Trophoblast cell (in vitro differentiated cells and primary cell): Measurements from ENCODE around the gene EPAS1.
A peak's percentile ranks its signal among the peaks of the same experiment; 100 is the strongest.

ENCODE experiments used
- DNase-seq, 2 donors: peaks; one replicate each; pipeline ENCODE4 v3.0.0-alpha.2; 2016
- H2AFZ ChIP-seq: 2 replicates; pipeline ENCODE4 v1.6.1; 2013; ENCODE audit warnings: low read length, moderate library complexity, mild to moderate bottlenecking; ENCODE audit not compliant: insufficient read depth, poor library complexity
- H2AK5ac ChIP-seq: 2 replicates; pipeline ENCODE4 v1.6.1; 2013; ENCODE audit warnings: mild to moderate bottlenecking, low read length
- H2BK120ac ChIP-seq: 2 replicates; pipeline ENCODE4 v1.6.1; 2013; ENCODE audit warnings: low read length, mild to moderate bottlenecking, moderate library complexity; ENCODE audit not compliant: insufficient read depth, poor library complexity
- H2BK12ac ChIP-seq: 2 replicates; pipeline ENCODE4 v1.6.1; 2013; ENCODE audit warnings: mild to moderate bottlenecking, low read length, moderate library complexity
- H2BK5ac ChIP-seq: 2 replicates; pipeline ENCODE4 v1.6.1; 2013; ENCODE audit warnings: low read length, low read depth, moderate library complexity, mild to moderate bottlenecking; ENCODE audit not compliant: poor library complexity
- H3K14ac ChIP-seq: 2 replicates; pipeline ENCODE4 v1.6.1; 2013; ENCODE audit warnings: mild to moderate bottlenecking, low read length
- H3K18ac ChIP-seq: 2 replicates; pipeline ENCODE4 v1.6.1; 2013; ENCODE audit warnings: mild to moderate bottlenecking, low read length
- H3K23ac ChIP-seq: 2 replicates; pipeline ENCODE4 v1.6.1; 2013; ENCODE audit warnings: low read length
- H3K27ac ChIP-seq: 2 replicates; pipeline ENCODE4 v1.5.1; 2013; ENCODE audit warnings: low read depth, mild to moderate bottlenecking, inconsistent platforms, low read length, moderate library complexity
- H3K27me3 ChIP-seq: 2 replicates; pipeline ENCODE4 v1.6.1; 2013; ENCODE audit warnings: inconsistent platforms, mild to moderate bottlenecking, low read length, moderate library complexity; ENCODE audit not compliant: insufficient read depth
- H3K36me3 ChIP-seq, 2 experiments: 1 replicate in 1 of 2; 2 replicates in 1 of 2; pipeline ENCODE4 v1.6.1; 2013; ENCODE audit warnings: low read length in 2 of 2, mild to moderate bottlenecking in 2 of 2, moderate library complexity in 1 of 2; ENCODE audit not compliant: insufficient read depth in 2 of 2, control insufficient read depth in 1 of 2
- H3K4ac ChIP-seq: 2 replicates; pipeline ENCODE4 v1.6.1; 2013; ENCODE audit warnings: low read depth, mild to moderate bottlenecking, low read length, moderate library complexity
- H3K4me1 ChIP-seq, 2 experiments: 1 replicate in 1 of 2; 2 replicates in 1 of 2; pipeline ENCODE4 v1.6.1; 2013; ENCODE audit warnings: low read length in 2 of 2, mild to moderate bottlenecking in 2 of 2, moderate library complexity in 1 of 2; ENCODE audit not compliant: insufficient read depth in 2 of 2, control insufficient read depth in 1 of 2
- H3K4me2 ChIP-seq: 2 replicates; pipeline ENCODE4 v1.6.1; 2013; ENCODE audit warnings: inconsistent platforms, mild to moderate bottlenecking, low read length, moderate library complexity
- H3K4me3 ChIP-seq: 2 replicates; pipeline ENCODE4 v1.5.1; 2013; ENCODE audit warnings: mild to moderate bottlenecking, low read depth, low read length, inconsistent platforms
- H3K79me1 ChIP-seq: one replicate; pipeline ENCODE4 v1.6.1; 2013; ENCODE audit warnings: low read length
- H3K79me2 ChIP-seq: 2 replicates; pipeline ENCODE4 v1.6.1; 2013; ENCODE audit warnings: low read length, mild to moderate bottlenecking; ENCODE audit not compliant: control insufficient read depth, insufficient read depth, poor library complexity
- H3K9ac ChIP-seq: 2 replicates; pipeline ENCODE4 v1.6.1; 2013; ENCODE audit warnings: mild to moderate bottlenecking, low read length
- H3K9me3 ChIP-seq: 2 replicates; pipeline ENCODE4 v1.6.1; 2013; ENCODE audit warnings: low read depth, mild to moderate bottlenecking, control low read depth, inconsistent platforms, low read length; ENCODE audit not compliant: insufficient read depth
- H4K12ac ChIP-seq: 2 replicates; pipeline ENCODE4 v1.6.1; 2013; ENCODE audit warnings: low read depth, mild to moderate bottlenecking, low read length, moderate library complexity
- H4K8ac ChIP-seq: 2 replicates; pipeline ENCODE4 v1.6.1; 2013; ENCODE audit warnings: low read depth, mild to moderate bottlenecking, low read length, moderate library complexity
- H4K91ac ChIP-seq: one replicate; pipeline ENCODE4 v1.6.1; 2013; ENCODE audit warnings: low read depth, mild to moderate bottlenecking, low read length, moderate library complexity
- WGBS: extraction: QIAGEN DNeasy Blood & Tissue Kit; methylation state at CpG from one replicate; pipeline ENCODE4 v1.1.7; 2013; ENCODE audit warnings: missing lambda C conversion rate; ENCODE audit not compliant: insufficient read length, insufficient coverage; ENCODE audit errors: extremely low coverage; 5-methylcytosine and 5-hydroxymethylcytosine counted together

EPAS1 gene

GRCh38 chr2:46414701-46415100 lies 117.5 kb downstream of the EPAS1 start:
- Histone ChIP-seq H4K8ac (no peak overlapping the region), H3K36me3 (peaks cover 2 to 6% of the 10 kb centered on the region in 2 experiments), H3K18ac (no peak overlapping the region), H3K14ac (no peak overlapping the region), H2BK12ac (peak overlapping the region; percentile 89), H2BK120ac (peak overlapping the region; percentile 64), H3K27me3 (no peaks in the 10 kb centered on the region), H2AFZ (no peak overlapping the region), H3K79me2 (no peaks in the 10 kb centered on the region), H3K9me3 (peaks cover 5% of the 10 kb centered on the region), H4K12ac (no peak overlapping the region), H3K9ac (no peak overlapping the region), H4K91ac (peak overlapping the region; percentile 66), H3K79me1 (peaks cover 37% of the 10 kb centered on the region), H2BK5ac (peak overlapping the region; percentile 36), H3K4me1 (peaks cover 19 to 34% of the 10 kb centered on the region in 2 experiments), H2AK5ac (no peak overlapping the region), H3K4ac (peak overlapping the region; percentile 4), H3K23ac (no peak overlapping the region), H3K4me2 (no peak overlapping the region), H3K4me3 (no peak overlapping the region), H3K27ac (no peak overlapping the region)
- WGBS, result no CpG with 5 or more reads among the region's 1 CpG
- no peak for DNase-seq

GRCh38 chr2:46416280-46416679 lies 119.1 kb downstream of the EPAS1 start:
- Histone ChIP-seq H3K9me3 (peaks cover 8% of the 10 kb centered on the region), H4K12ac (no peak overlapping the region), H3K79me1 (peaks cover 24% of the 10 kb centered on the region), H3K14ac (no peak overlapping the region), H3K4ac (no peak overlapping the region), H3K36me3 (peaks cover 2 to 6% of the 10 kb centered on the region in 2 experiments), H3K23ac (no peak overlapping the region), H3K9ac (no peak overlapping the region), H4K8ac (no peak overlapping the region), H2BK120ac (no peak overlapping the region), H3K18ac (no peak overlapping the region), H3K4me2 (no peak overlapping the region), H3K27me3 (no peaks in the 10 kb centered on the region), H2AK5ac (no peak overlapping the region), H2BK12ac (no peak overlapping the region), H3K4me3 (no peak overlapping the region), H3K79me2 (no peaks in the 10 kb centered on the region), H4K91ac (no peak overlapping the region), H2AFZ (no peak overlapping the region), H3K4me1 (peaks cover 7 to 21% of the 10 kb centered on the region in 2 experiments), H3K27ac (peak overlapping the region; percentile 96), H2BK5ac (no peak overlapping the region)
- no peak for DNase-seq

- Histone ChIP-seq H3K4ac (peak overlapping the region; percentile 64), H2AK5ac (peak overlapping the region; percentile 51), H3K36me3 (peaks cover 2 to 6% of the 10 kb centered on the region in 2 experiments), H4K8ac (peak overlapping the region; percentile 69), H3K9ac (no peak overlapping the region), H3K18ac (no peak overlapping the region), H2BK12ac (peak overlapping the region; percentile 52), H2AFZ (no peak overlapping the region), H3K14ac (peak overlapping the region; percentile 62), H3K27me3 (no peaks in the 10 kb centered on the region), H2BK120ac (peak overlapping the region; percentile 94), H3K79me1 (peaks cover 18% of the 10 kb centered on the region), H2BK5ac (peak overlapping the region; percentile 34), H3K23ac (no peak overlapping the region), H4K12ac (no peak overlapping the region), H3K27ac (peak overlapping the region; percentile 96), H3K4me2 (peak overlapping the region; percentile 33), H3K9me3 (peaks cover 8% of the 10 kb centered on the region), H3K4me1 (peaks cover 1 to 15% of the 10 kb centered on the region in 2 experiments), H3K4me3 (no peak overlapping the region), H3K79me2 (no peaks in the 10 kb centered on the region), H4K91ac (peak overlapping the region; percentile 28)
- DNase-seq, result peak; percentile 80 to 99
- WGBS, result no CpG with 5 or more reads among the region's 4 CpGs
These were observed 119.7 kb downstream of the EPAS1 start for GRCh38 chr2:46416739-46417403.

- Histone ChIP-seq H2BK5ac (no peak overlapping the region), H4K12ac (no peak overlapping the region), H3K79me2 (no peaks in the 10 kb centered on the region), H3K27ac (no peak overlapping the region), H3K4ac (no peak overlapping the region), H2BK12ac (no peak overlapping the region), H3K36me3 (peaks cover 2 to 6% of the 10 kb centered on the region in 2 experiments), H3K79me1 (peaks cover 11% of the 10 kb centered on the region), H3K9ac (no peak overlapping the region), H3K18ac (no peak overlapping the region), H3K27me3 (no peaks in the 10 kb centered on the region), H2AK5ac (no peak overlapping the region), H4K8ac (no peak overlapping the region), H3K4me3 (no peak overlapping the region), H2AFZ (no peak overlapping the region), H4K91ac (no peak overlapping the region), H3K9me3 (peaks cover 8% of the 10 kb centered on the region), H2BK120ac (no peak overlapping the region), H3K14ac (no peak overlapping the region), H3K23ac (no peak overlapping the region), H3K4me2 (no peak overlapping the region), H3K4me1 (peaks cover 0 to 5% of the 10 kb centered on the region in 2 experiments)
- WGBS, result no CpG with 5 or more reads among the region's 2 CpGs
- no peak for DNase-seq
These were observed 123.7 kb downstream of the EPAS1 start for GRCh38 chr2:46420945-46421344.
